Brain pericyte (primary cell): ENCODE measurements around the gene ZFHX3.

Experiments
- DNase-seq: peaks from one replicate; pipeline ENCODE4 v3.0.0-alpha.2; 2012; ENCODE audit warnings: low read depth, low spot score

The ZFHX3 gene

DNA sequence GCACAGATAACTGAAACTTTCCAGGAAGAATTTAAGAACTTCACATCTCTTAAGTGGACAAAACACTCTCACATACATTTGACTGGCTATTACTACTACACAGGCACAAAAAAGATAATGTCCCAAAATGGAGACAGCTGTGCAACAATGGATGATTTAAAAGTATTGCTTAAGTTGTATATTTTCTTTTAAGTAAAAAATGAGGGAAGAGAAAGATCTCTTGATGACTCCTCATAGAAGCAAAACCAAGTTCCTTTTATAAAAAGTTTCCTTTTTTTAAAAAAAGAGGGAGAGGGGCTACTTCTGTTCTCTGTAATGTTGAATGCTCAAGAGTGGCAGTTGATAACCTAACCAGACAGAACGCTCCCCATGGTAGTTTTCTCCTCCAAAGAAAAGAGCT is 195.5 kb downstream of the ZFHX3 start:
- DNase-seq = no peak

GRCh38 chr16:72850853-72851252 is 197.1 kb downstream of the ZFHX3 start:
- no peak for DNase-seq

GRCh38 chr16:72850021-72850420 is 197.9 kb downstream of the ZFHX3 start:
- no peak for DNase-seq

- peak; percentile 79 for DNase-seq
Measured at GRCh38 chr16:72848759-72849664, 198.9 kb downstream of the ZFHX3 start.

DNA sequence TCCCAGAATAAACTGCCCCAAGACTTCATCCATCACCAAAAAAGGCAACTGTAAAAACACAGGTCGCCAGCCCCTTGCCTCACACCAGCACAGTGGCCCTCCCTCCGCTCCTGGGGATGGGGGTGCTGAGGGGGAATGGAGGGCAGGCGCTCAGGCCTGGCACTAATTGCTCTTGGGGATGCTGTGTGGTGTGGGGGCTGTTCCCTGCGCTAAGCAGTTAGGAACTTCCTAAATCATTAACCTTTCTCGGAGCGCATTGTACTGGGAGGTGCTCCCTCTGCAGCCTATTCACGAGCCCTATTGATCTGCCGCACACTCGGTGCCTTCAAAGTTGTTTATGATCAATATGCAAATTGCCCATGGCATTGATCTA is 199.9 kb downstream of the ZFHX3 start:
- no peak for DNase-seq

DNA sequence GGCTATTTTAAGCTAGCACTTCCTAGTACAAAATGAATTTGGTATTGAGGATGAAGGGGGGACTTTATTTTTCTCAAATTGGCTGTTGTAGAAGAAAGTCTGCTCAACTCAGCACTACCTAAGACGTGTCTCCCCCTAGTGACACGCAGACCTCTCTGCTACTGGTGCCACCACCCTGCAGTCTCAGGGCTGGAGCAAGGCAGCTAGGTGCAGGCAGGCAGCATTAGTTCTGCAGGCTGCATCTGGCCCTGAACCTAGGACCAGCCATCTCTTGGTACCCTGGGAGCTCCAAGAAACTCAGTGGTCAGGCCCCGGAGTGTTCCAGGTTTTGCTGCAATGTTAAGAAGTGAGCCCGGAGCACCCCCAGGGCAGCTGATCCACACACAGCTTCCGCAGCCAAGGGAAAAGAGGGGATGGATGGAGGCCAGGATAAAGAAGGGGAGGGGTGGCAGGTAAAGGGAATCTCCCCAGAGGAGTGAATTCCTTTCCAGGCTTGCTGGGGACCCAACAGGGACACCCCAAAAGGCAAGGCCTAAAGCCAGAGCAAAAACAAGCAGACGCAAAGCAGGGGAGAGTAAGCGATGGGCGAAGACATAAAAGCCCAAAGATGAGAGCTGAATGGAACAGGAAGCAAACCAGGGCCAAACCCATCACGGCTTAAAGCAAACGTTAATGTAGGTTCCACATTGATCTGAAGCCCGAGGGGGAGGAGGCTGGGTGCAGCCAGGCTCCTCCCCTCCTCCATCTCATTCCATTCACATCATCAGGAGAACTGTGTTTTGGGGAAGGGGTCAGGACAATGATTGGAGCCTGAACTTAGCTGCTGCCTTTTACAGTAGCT is 200.5 kb downstream of the ZFHX3 start:
- DNase-seq = no peak

GRCh38 chr16:72846594-72846993 is 201.3 kb downstream of the ZFHX3 start:
- DNase-seq = no peak

- DNase-seq = no peak
Measured at GRCh38 chr16:72845322-72846020, 202.5 kb downstream of the ZFHX3 start.

DNA sequence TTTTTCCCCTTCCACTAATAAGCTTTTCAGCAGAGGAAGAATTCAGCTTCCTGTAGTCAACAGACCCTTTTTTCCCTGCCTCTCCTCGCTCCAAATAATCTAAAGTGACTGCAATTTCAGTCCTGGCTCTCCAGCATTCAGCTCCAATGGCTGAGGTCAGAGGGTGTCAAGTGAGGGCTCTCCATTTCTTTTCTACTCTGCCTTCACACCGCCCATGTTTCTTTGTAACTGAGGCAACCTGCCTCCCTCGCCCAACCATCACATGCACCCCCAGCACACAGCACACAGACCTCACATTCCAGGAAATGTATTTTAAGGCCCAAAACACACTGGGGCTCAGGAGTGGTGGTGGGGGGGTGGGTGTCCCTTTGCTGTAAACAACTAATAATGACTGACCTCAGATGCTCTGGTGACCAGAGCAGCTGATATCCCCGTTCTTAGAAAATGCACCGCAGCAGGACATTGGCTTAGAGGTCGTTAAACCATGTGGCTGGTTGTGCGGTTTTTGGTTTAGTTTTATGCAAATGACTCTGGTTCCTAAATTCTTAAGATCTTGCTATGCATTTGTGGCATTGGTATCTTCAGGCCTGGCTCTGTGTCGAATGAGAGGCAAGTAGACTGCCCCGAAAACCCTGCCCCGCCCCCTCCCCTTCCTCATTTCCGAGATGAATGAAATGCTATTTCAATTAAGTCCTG is 203.6 kb downstream of the ZFHX3 start:
- DNase-seq = no peak

DNA sequence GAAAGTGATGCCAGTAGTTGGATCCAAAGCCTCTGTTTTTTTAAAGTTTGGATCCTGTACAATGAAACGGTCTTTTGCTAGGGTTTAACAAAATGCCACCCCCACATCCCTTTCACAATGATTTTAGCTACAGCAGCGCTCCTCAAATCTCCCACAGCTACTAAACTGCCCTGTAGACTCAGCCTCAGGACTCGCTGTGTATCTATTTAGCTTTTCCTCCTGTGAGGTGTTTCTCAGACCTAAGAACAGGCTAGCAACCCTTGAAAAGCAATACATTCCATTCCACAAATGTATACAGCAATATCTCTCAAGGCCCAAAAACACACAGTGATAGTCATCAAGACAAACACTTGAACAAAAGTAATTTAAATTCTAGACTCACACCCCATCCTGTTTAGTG is 206.4 kb downstream of the ZFHX3 start:
- DNase-seq = no peak

DNA sequence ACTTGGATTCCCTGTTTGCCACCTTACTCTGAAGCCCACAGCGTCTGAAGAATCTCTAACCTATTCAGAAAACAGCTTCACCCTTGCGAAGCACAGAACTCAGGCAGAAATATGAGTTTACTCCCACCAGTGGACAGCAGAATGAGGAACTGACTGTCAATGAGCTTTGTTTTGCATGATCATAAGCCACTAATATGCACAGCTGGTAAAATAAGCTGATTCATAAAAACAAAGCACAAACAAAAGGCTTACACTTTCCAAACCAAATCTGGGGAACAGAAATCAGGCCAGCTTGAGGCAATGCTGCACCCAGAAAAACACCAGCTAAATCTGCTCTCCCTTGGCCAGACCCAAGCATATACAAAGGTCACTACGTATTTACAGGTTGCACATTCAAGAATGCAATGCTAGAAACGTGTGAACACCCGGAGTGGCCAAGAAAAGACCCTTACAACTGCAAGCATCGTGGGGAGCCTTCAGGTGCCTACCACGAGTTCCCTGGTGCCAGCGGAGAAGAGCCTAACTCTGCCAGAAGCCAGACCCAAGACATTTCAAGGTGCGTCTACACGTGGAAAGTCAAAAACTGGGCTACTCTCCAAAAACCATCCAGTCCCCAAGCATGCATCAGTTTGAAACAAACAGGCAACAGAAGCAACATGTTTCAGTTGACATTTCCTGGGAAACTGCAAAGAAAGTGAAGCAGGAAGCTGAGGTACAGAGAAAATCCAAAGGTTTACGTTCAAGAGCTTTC is 207.1 kb downstream of the ZFHX3 start:
- DNase-seq = no peak

GRCh38 chr16:72838951-72839350 is 209.0 kb downstream of the ZFHX3 start:
- no peak for DNase-seq

- DNase-seq = no peak
Measured at GRCh38 chr16:72838586-72838910, 209.4 kb downstream of the ZFHX3 start.

GRCh38 chr16:72837846-72838585 is 209.9 kb downstream of the ZFHX3 start:
- no peak for DNase-seq

DNA sequence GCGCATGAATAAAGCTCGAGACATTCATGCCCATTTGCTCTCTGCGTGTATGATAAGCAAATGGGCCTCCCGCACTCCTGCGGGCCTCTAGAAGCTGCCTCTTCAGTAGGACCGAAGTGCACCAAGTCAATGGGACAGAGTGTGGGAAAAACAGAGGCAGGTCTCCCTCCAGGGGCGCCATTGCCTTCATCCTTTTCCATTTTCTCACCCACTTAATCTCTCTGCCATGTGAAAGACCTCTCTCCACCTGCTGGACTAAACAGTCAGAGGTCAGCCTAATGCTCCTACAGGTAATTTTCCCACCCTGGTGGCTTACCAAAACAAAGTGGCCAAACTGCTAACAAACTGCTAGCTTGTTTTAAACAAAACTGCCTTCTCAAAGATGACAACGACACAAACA is 210.9 kb downstream of the ZFHX3 start:
- DNase-seq = no peak

DNA sequence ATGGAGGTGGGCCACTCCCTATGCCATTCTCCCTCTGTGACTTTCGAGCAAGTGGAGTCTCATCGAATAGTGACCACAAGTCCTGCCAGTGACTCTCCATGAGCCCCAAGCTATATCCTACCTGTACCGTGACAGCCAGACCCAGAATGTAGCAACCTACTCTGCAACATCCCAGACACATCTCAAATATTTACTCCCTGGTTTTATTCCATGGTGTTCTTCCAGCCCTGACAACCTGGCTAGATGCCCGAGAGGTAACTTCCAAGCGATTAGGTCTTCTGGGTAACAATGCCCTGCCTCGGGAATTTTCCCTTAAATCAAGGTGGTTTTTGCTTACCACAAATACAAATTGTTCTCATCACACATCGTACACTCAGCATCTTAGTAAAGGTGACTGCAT is 211.7 kb downstream of the ZFHX3 start:
- DNase-seq = no peak

GRCh38 chr16:72835086-72835485 is 212.8 kb downstream of the ZFHX3 start:
- no peak for DNase-seq

DNA sequence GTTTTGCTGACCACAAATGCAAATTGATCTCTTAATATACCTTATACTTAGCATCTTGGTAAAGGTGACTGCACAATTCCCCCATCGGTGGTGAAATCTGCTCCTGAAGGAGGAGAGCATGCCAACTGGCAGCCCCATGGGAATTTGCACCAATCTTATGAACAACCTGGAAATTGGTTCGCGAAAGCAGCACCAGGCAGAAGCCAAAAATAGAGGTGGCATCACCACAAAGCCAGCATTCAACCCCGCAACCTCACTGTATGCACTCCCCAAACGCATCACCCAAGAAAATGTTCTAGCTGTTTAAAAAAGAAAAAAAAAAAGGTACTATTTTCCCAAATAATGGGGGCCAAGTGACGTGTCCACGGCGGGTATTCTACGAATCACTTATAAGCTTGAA is 213.4 kb downstream of the ZFHX3 start:
- no peak for DNase-seq

DNA sequence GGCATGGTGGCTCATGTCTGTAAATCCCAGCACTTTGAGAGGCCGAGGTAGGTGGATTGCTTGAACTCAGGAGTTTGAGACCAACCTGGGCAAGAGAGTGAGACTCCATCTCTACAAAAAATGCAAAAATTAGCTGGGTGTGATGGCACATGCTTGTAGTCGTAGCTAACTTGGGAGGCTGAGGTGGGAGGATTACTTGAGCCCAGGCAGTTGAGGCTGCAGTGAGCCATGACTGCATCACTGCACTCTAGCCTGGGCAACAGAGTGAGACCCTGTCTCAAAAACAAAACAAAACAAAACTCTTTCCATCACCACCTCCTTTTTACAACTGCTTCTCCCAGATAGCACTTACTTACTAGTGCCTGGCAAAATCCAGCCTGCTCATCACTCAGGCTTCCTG is 214.0 kb downstream of the ZFHX3 start:
- DNase-seq = no peak

GRCh38 chr16:72833482-72833881 is 214.4 kb downstream of the ZFHX3 start:
- DNase-seq = no peak
